ENCODE results near the gene FSIP1. TPM values are rescaled to one million over a fixed set of nuclear protein-coding genes. Genes with fewer than 3 reads are reported as not detected.

FSIP1 gene
- total RNA-seq, 1 donor: 0.27 TPM

DNA sequence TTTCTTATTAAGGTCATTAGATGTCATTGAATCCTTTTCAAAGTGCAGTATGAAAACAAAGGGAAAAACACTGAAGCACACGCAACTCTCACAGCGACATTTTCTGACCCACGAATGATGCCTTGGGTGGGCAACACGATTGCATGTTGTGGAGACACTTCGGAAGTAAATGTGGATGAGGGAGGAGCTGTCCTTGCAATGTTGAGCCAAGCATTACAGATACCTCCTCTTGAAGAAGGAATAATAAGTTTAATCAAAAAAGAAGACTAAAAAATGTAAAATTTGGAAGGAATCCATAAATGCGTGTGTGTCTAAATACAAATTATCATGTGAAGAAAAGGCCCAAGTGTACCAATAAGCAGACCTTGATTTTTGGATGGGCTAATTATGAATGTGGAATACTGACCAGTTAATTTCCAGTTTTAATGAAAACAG is 184.9 kb downstream of the FSIP1 start:
- DNase-seq (ENCODE audit: low read depth in 2 of 3, low spot score in 2 of 3): no peak

DNA sequence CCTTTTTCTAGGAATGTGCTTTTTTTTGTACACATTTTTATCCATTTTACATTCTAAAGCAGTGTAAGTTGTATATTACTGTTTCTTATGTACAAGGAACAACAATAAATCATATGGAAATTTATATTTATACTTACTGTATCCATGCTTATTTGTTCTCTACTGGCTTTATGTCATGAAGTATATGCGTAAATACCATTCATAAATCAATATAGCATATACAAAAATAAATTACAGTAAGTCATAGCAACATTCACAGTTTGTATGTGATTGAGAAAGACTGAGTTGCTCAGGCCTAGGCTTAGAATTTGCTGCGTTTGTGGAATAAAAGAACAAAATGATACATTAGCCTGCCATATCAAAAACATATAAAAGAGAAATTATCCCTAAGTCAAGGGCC is 185.3 kb downstream of the FSIP1 start:
- DNase-seq (ENCODE audit: low read depth in 2 of 3, low spot score in 2 of 3): no peak

DNA sequence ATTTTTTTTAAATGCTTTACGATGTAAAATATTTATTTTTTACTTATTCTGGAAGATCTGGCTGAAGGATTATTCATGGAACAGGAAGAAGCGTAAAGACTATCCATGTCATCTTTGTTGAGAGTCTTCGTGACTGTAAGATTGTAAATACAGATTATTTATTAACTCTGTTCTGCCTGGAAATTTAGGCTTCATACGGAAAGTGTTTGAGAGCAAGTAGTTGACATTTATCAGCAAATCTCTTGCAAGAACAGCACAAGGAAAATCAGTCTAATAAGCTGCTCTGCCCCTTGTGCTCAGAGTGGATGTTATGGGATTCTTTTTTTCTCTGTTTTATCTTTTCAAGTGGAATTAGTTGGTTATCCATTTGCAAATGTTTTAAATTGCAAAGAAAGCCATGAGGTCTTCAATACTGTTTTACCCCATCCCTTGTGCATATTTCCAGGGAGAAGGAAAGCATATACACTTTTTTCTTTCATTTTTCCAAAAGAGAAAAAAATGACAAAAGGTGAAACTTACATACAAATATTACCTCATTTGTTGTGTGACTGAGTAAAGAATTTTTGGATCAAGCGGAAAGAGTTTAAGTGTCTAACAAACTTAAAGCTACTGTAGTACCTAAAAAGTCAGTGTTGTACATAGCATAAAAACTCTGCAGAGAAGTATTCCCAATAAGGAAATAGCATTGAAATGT is 186.1 kb downstream of the FSIP1 start:
- DNase-seq (ENCODE audit: low read depth in 2 of 3, low spot score in 2 of 3): no peak

DNA sequence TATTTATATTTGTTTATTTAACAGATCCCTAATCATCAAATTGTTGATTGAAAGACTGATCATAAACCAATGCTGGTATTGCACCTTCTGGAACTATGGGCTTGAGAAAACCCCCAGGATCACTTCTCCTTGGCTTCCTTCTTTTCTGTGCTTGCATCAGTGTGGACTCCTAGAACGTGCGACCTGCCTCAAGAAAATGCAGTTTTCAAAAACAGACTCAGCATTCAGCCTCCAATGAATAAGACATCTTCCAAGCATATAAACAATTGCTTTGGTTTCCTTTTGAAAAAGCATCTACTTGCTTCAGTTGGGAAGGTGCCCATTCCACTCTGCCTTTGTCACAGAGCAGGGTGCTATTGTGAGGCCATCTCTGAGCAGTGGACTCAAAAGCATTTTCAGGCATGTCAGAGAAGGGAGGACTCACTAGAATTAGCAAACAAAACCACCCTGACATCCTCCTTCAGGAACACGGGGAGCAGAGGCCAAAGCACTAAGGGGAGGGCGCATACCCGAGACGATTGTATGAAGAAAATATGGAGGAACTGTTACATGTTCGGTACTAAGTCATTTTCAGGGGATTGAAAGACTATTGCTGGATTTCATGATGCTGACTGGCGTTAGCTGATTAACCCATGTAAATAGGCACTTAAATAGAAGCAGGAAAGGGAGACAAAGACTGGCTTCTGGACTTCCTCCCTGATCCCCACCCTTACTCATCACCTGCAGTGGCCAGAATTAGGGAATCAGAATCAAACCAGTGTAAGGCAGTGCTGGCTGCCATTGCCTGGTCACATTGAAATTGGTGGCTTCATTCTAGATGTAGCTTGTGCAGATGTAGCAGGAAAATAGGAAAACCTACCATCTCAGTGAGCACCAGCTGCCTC is 187.1 kb downstream of the FSIP1 start:
- no peak for DNase-seq (ENCODE audit: low read depth in 2 of 3, low spot score in 2 of 3)

DNA sequence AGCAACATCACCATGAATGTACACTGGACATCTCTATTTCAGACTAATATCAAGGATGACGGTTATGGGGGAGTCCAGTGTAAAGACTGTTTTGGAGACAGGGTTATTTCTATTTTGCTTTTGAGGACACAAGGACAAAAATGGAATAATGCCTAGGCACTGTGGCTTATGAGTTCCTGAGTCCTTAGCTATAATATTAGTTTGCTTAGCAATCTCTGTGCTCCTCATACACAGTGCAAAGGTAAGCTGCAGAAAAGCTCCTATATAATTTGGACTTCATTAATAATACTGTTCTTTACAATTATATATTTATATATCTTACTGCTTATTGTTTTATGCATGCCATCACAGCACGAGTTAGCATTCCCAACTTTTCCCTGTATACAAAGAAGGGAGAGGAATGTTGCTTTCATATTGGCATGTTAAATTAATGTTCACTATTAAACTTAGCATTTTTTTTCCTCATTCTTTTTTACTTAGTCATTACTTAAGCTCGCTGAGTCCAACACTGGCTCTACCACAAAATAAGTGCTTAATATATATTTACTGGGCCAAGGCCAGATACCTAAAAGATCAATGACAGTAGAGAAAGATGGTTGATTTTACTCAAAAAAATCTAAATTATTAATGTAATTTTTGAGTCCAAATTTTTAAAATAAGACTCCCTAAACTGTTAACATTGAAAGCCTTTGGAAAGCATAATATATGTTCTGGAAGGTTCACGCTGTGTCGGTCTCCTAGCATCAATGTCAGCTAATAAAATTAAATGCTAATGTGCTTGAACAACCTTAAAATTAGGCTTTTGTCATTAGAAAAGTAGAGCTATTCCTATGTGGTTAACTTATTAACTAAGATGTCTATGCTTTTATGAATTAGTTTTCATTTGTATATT is 187.9 kb downstream of the FSIP1 start:
- DNase-seq (ENCODE audit: low read depth in 2 of 3, low spot score in 2 of 3): no peak

DNA sequence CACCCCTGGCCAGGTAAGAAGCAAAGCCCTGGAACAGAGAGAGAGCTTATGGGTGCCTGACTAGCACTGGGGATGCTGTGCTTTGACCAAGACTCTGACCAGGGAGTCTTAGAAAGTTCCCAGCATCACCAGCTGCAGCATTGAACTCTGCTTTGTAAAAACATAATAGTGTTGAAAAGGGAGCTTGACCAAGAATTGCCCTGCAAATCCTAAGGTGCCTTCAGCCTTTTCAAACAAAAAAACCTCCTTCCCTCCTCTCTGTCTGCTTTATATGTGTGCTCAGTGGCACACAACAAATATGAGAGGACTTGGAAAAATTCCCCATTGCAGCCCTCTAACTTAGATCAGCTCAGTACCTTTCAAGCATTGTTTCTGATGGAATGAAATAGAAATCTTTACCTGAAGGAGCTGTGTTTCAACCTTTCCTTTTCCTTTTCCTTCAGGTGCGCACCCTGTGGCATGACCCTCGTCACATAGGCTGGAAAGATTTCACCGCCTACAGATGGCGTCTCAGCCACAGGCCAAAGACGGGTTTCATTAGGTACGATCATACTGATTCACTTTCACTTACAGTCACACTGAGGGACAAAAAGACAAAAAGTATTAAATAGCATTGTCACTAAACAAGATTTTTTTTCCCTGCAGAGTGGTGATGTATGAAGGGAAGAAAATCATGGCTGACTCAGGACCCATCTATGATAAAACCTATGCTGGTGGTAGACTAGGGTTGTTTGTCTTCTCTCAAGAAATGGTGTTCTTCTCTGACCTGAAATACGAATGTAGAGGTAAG is 188.8 kb downstream of the FSIP1 start:
- no peak for DNase-seq (ENCODE audit: low read depth in 2 of 3, low spot score in 2 of 3)

DNA sequence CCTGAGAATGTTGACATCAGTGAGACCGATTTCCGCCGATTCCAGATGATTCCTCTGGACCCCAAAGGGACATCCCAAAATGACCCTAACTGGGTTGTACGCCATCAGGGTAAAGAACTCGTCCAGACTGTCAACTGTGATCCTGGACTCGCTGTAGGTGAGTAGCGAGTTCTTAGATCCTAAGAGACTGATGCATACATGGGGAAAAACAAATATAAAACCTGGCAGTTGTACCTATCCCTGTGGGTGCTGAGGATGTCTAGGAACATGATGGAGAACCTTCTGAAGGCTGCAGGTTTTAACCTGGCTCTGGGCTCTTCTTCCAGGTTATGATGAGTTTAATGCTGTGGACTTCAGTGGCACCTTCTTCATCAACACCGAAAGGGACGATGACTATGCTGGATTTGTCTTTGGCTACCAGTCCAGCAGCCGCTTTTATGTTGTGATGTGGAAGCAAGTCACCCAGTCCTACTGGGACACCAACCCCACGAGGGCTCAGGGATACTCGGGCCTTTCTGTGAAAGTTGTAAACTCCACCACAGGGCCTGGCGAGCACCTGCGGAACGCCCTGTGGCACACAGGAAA is 189.5 kb downstream of the FSIP1 start:
- DNase-seq (ENCODE audit: low read depth in 2 of 3, low spot score in 2 of 3): no peak

DNA sequence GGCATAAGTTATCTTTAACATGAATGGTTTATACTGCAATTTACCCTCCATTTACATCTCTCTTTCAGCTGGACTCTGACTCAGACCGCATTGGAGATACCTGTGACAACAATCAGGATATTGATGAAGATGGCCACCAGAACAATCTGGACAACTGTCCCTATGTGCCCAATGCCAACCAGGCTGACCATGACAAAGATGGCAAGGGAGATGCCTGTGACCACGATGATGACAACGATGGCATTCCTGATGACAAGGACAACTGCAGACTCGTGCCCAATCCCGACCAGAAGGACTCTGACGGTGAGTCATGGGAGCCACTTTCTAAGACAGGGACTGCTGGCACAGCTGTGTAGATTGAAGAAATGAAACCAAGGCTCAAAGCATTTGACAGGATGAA is 190.1 kb downstream of the FSIP1 start:
- DNase-seq (ENCODE audit: low read depth in 2 of 3, low spot score in 2 of 3): no peak

DNA sequence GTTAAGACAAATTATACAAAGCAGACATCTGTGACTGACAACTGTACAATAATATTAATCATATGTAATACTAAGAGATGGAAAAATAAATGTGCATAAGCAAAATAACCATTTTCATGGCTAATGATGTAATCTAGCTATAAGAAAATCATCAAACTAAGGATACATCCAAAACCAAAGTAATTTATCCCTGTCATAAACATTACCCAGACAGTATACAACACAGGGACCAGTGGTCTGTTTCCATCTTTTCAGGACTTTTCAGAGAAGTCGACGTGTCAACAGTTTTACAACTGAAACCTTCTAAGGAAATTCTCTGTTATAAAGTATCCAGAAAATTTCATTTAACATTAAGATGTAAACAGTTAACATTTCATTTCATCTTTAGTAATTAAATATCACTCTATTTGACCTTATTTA is 190.7 kb downstream of the FSIP1 start:
- DNase-seq (ENCODE audit: low read depth in 2 of 3, low spot score in 2 of 3): no peak

DNA sequence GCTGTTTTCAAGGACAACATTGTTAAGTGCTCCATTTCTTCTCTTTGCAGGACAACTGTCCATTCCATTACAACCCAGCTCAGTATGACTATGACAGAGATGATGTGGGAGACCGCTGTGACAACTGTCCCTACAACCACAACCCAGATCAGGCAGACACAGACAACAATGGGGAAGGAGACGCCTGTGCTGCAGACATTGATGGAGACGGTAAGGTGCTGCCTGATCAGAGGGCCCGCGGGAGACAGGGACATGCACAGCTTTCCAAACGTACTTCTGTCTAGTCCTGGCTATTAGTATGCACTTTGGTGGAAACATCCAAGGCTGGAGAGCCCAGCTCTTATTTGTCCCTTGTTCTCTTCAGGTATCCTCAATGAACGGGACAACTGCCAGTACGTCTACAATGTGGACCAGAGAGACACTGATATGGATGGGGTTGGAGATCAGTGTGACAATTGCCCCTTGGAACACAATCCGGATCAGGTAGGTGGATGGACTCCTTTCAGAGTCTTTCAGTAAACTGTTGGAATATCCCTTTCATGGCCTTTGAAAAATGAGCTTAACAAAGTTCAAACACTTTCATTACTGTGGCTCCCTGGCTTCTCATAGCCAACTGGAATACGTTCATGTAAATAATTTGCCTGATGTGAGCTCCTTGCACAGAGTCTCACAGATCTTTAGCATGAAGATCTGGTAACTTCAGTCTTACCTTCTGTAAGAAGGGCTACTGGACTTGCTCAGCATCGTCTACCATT is 191.3 kb downstream of the FSIP1 start:
- DNase-seq (ENCODE audit: low read depth in 2 of 3, low spot score in 2 of 3): no peak

DNA sequence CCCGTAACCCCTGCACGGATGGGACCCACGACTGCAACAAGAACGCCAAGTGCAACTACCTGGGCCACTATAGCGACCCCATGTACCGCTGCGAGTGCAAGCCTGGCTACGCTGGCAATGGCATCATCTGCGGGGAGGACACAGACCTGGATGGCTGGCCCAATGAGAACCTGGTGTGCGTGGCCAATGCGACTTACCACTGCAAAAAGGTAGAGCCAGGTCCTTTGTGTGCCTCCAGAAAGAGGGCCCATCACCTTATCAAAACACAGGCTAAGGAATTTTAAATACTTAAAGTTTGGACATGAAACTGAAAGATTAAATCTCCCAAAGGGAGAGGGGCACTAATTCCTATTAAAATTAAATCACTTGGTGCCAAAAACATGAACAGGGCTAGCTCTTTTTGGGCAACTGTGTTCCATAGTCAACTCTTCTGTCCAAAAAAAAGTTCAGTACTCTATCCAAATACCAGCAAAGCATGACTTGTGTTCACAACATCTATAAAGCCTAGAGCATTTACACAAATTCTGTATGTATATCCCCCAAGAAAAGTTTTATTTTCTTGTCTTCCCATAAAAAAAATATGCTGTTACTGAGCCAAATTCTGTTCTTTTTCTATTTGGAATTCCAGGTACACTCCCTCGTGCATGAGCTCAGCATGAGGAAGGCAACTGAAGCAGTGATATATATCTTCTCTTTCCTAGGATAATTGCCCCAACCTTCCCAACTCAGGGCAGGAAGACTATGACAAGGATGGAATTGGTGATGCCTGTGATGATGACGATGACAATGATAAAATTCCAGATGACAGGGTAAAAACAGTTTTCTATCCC is 192.6 kb downstream of the FSIP1 start:
- DNase-seq (ENCODE audit: low read depth in 2 of 3, low spot score in 2 of 3): no peak

DNA sequence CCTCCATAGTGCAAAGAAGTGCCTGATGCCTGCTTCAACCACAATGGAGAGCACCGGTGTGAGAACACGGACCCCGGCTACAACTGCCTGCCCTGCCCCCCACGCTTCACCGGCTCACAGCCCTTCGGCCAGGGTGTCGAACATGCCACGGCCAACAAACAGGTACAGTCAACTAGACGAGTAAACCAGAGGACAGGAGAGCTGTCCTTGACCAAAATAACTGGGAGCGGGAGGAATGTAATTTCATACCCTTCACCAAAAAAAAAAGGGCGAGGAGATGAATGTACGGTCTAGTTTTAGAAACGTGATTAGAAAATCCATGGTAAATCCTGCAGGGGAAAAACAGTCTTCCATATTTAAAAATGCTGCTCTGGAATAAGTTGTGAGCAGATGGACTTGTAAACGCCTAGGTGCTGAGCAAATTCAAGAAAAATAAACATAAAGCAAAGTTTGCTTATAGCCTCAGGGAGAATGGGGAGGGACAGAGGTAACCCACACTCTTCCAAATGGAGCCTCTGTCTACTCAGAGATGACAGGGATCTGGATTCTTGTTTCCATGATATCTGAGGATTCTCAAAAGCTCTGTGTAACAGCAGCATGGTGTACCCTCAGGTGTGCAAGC is 193.3 kb downstream of the FSIP1 start:
- no peak for DNase-seq (ENCODE audit: low read depth in 2 of 3, low spot score in 2 of 3)

DNA sequence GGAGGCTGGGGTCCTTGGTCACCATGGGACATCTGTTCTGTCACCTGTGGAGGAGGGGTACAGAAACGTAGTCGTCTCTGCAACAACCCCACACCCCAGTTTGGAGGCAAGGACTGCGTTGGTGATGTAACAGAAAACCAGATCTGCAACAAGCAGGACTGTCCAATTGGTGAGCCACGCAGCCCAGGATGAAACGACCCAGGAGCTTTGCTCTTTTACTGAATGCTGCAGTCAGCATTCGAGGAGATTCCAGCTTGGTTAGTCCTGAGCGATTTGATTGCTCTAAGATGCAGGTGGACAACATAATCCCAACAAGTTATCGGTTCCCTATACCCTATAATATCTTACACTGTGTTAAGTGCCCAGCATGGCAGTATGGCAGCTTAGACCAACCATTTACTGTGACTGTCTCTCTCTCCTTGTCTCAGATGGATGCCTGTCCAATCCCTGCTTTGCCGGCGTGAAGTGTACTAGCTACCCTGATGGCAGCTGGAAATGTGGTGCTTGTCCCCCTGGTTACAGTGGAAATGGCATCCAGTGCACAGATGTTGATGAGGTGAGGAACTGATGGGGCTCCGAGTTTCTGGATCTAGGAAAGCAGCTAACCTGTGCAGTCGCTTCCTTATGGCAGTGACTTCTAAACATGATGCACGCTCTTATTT is 194.0 kb downstream of the FSIP1 start:
- no peak for DNase-seq (ENCODE audit: low read depth in 2 of 3, low spot score in 2 of 3)

DNA sequence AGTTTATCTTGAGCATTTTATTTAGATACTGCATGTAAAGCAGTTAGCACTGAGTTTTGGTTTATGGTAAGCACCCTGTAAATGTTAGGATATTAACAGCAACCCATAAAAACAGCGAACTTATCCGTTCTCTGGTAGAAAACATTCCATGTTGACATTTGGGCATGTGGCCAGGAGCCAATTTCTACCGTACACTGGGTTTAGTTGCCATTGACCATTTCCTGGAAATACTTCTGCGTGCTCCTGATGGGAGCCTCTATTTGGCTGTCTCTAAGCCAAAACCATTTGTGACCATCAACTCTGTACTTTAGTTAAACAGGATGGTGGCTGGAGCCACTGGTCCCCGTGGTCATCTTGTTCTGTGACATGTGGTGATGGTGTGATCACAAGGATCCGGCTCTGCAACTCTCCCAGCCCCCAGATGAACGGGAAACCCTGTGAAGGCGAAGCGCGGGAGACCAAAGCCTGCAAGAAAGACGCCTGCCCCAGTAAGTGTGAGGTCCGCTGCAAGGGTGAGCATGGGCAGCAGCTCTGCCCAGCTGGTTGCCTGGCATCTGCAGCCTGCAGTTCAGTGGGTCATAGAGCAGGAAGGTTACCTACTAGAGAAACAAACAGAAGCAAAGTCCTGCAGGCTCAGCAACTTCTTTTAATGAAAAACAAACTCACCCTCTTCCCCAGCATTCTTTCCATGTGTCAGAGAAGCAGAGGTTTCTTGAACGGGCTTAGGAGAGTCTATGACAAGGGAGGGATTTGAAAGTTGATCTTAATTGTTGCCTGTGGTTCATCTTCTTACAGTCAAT is 194.7 kb downstream of the FSIP1 start:
- DNase-seq (ENCODE audit: low read depth in 2 of 3, low spot score in 2 of 3): no peak

DNA sequence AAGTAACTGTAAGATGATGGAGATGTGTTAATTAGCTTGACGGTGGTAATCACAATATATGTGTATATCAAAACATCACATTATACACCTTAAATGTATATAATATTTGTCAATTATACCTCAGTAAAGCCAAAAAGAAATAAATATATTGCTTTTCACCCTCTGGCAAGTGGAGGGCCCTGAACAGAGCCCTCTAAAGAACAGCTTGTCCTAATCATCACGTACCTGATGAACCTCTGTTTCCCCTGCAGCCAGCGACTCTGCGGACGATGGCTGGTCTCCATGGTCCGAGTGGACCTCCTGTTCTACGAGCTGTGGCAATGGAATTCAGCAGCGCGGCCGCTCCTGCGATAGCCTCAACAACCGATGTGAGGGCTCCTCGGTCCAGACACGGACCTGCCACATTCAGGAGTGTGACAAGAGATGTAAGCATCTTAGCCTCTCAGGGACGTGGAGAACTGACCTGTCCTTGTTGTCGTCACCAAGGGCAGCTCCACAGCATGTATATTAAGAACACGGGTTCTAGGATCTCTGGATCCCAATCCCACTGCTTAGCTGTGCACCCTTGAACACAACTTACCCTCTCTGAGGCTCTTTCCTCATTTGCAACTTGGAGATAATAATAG is 195.4 kb downstream of the FSIP1 start:
- no peak for DNase-seq (ENCODE audit: low read depth in 2 of 3, low spot score in 2 of 3)

Measured in hematopoietic multipotent progenitor cell (in vitro differentiated cells).